H1 (cell line): ENCODE results near the gene SLC26A1. TPM values are rescaled to one million over a fixed set of nuclear protein-coding genes. Genes with fewer than 3 reads are reported as not detected.

Experiments used
- CTCF ChIA-PET: fragments of 300-600 bp; sonication (Branson Sonifier 250); formaldehyde crosslinking; loops from one replicate; lab custom pipeline; 2021; ENCODE audit not compliant: partially characterized antibody; lab: Charles Lee
- POLR2A ChIA-PET: fragments of 300-600 bp; sonication (Branson Sonifier 250); formaldehyde crosslinking; loops from one replicate; lab custom pipeline; 2021; ENCODE audit warnings: inconsistent platforms; ENCODE audit not compliant: partially characterized antibody; lab: Charles Lee
- DNase-seq, 2 experiments: peaks; one replicate each; pipeline versions ENCODE4 v3.0.0 to v3.0.0-alpha.2; 2010 to 2022; ENCODE audit warnings: low spot score in 2 of 2, low read depth in 1 of 2, mixed read lengths in 1 of 2
- FAIRE-seq: peaks from 2 replicates; lab custom pipeline; 2011; peaks lifted over from hg19 to GRCh38; lab: Jason Lieb, UNC
- H2AFZ ChIP-seq: 2 replicates; pipeline ENCODE4 v1.8.1; 2012; ENCODE audit warnings: low read length, inconsistent platforms
- H2AK5ac ChIP-seq: 2 replicates; pipeline ENCODE4 v1.6.1; 2013; ENCODE audit warnings: low read depth, low read length
- H2BK120ac ChIP-seq: replicated peaks from 2 replicates; pipeline ENCODE3; 2013; ENCODE audit warnings: low read depth, low read length, inconsistent platforms
- H2BK12ac ChIP-seq: 2 replicates; pipeline ENCODE4 v1.6.1; 2013; ENCODE audit warnings: low read depth, low read length
- H2BK15ac ChIP-seq: 2 replicates; pipeline ENCODE4 v1.6.1; 2013; ENCODE audit warnings: low read length
- H2BK20ac ChIP-seq: 2 replicates; pipeline ENCODE4 v1.6.1; 2013; ENCODE audit warnings: low read length
- H2BK5ac ChIP-seq: 2 replicates; pipeline ENCODE4 v1.6.1; 2013; ENCODE audit warnings: low read depth, low read length
- H3K14ac ChIP-seq: 2 replicates; pipeline ENCODE4 v1.6.1; 2013; ENCODE audit warnings: inconsistent platforms; ENCODE audit not compliant: insufficient read length
- H3K18ac ChIP-seq: 2 replicates; pipeline ENCODE4 v1.6.1; 2013; ENCODE audit warnings: low read length; ENCODE audit errors: extremely low read depth
- H3K23ac ChIP-seq: 2 replicates; pipeline ENCODE4 v1.6.1; 2013; ENCODE audit warnings: inconsistent platforms; ENCODE audit not compliant: insufficient read length
- H3K23me2 ChIP-seq: 2 replicates; pipeline ENCODE4 v1.6.1; 2013; ENCODE audit warnings: low read depth, low read length
- H3K27ac ChIP-seq: 2 replicates; pipeline ENCODE4 v1.6.1; 2011; ENCODE audit warnings: low read depth, low read length, inconsistent platforms
- H3K27me3 ChIP-seq, 4 experiments: replicated peaks in 1 of 4; 1 replicate in 1 of 4; 2 replicates in 3 of 4; pipeline versions ENCODE4 v1.6.1 to v1.8.1; 2011 to 2013; ENCODE audit warnings: low read length in 3 of 4, mild to moderate bottlenecking in 3 of 4, inconsistent platforms in 2 of 4, mixed read lengths in 2 of 4, moderate library complexity in 1 of 4; ENCODE audit not compliant: control insufficient read depth in 3 of 4, insufficient read depth in 3 of 4; ENCODE audit errors: extremely low read depth in 1 of 4
- H3K36me3 ChIP-seq, 4 experiments: 2 replicates each; pipeline versions ENCODE4 v1.6.1 to v1.8.1; 2011 to 2013; ENCODE audit warnings: mild to moderate bottlenecking in 4 of 4, low read length in 3 of 4, moderate library complexity in 2 of 4, control low read depth in 1 of 4, inconsistent platforms in 1 of 4; ENCODE audit not compliant: insufficient read depth in 4 of 4, control insufficient read depth in 2 of 4
- H3K4ac ChIP-seq: replicated peaks from 2 replicates; pipeline ENCODE3; 2013; ENCODE audit warnings: low read length, low read depth, mixed read lengths, inconsistent platforms; ENCODE audit not compliant: insufficient read length
- H3K4me1 ChIP-seq, 4 experiments: replicated peaks in 1 of 4; 1 replicate in 1 of 4; 2 replicates in 3 of 4; pipeline versions ENCODE4 v1.6.1 to v1.8.1; 2011 to 2013; ENCODE audit warnings: low read length in 3 of 4, inconsistent platforms in 2 of 4, mixed read lengths in 1 of 4; ENCODE audit not compliant: insufficient read depth in 4 of 4, control insufficient read depth in 3 of 4
- H3K4me2 ChIP-seq, 2 experiments: 2 replicates each; pipeline versions ENCODE4 v1.6.1 to v1.8.1; 2011 to 2013; ENCODE audit warnings: low read depth in 2 of 2, low read length in 2 of 2, control low read depth in 1 of 2, inconsistent platforms in 1 of 2, mild to moderate bottlenecking in 1 of 2; ENCODE audit not compliant: insufficient read depth in 1 of 2
- H3K4me3 ChIP-seq, 4 experiments: fragments of 200-600, 300-600 bp in 1 of 4; sonication (generic), shearing (Covaris generic), sonication (Bioruptor Twin) in 1 of 4; 2 replicates each; pipeline versions ENCODE4 v1.5.1 to v1.8.1; 2011 to 2016; ENCODE audit warnings: low read length in 4 of 4, low read depth in 3 of 4, control low read depth in 2 of 4, inconsistent platforms in 2 of 4, mild to moderate bottlenecking in 2 of 4, mixed read lengths in 1 of 4, moderate library complexity in 1 of 4; ENCODE audit not compliant: insufficient read depth in 2 of 4; ENCODE audit errors: extremely low read depth in 1 of 4
- H3K56ac ChIP-seq: replicated peaks from 2 replicates; pipeline ENCODE3; 2013; ENCODE audit warnings: low read depth, mild to moderate bottlenecking, mixed read lengths, low read length, inconsistent platforms; ENCODE audit not compliant: insufficient read length
- H3K79me1 ChIP-seq: 2 replicates; pipeline ENCODE4 v1.6.1; 2013; ENCODE audit warnings: low read depth, low read length, control low read depth
- H3K79me2 ChIP-seq, 2 experiments: 2 replicates each; pipeline versions ENCODE4 v1.6.1 to v1.8.1; 2012 to 2013; ENCODE audit warnings: low read length in 2 of 2, mild to moderate bottlenecking in 2 of 2, inconsistent platforms in 1 of 2; ENCODE audit not compliant: insufficient read depth in 2 of 2, control insufficient read depth in 1 of 2
- H3K9ac ChIP-seq, 4 experiments: replicated peaks in 1 of 4; 1 replicate in 1 of 4; 2 replicates in 3 of 4; pipeline versions ENCODE4 v1.6.1 to v1.8.1; 2011 to 2013; ENCODE audit warnings: low read depth in 3 of 4, low read length in 3 of 4, control low read depth in 2 of 4, mild to moderate bottlenecking in 2 of 4, moderate library complexity in 2 of 4, inconsistent platforms in 1 of 4; ENCODE audit errors: extremely low read depth in 1 of 4
- H3K9me3 ChIP-seq, 2 experiments: 2 replicates each; pipeline versions ENCODE4 v1.6.1 to v1.8.1; 2012 to 2013; ENCODE audit warnings: mild to moderate bottlenecking in 2 of 2, moderate library complexity in 2 of 2, control low read depth in 1 of 2, inconsistent platforms in 1 of 2, low read depth in 1 of 2, low read length in 1 of 2, mixed read lengths in 1 of 2; ENCODE audit not compliant: insufficient read depth in 2 of 2
- H4K20me1 ChIP-seq, 2 experiments: replicated peaks in 1 of 2; 2 replicates each; pipeline versions ENCODE3 to v1.8.1; 2011 to 2013; ENCODE audit warnings: inconsistent platforms in 2 of 2, low read length in 2 of 2, mild to moderate bottlenecking in 1 of 2; ENCODE audit not compliant: insufficient read depth in 2 of 2, control insufficient read depth in 1 of 2
- H4K5ac ChIP-seq: 2 replicates; pipeline ENCODE4 v1.6.1; 2013; ENCODE audit warnings: low read length, low read depth, mixed read lengths, inconsistent platforms; ENCODE audit not compliant: insufficient read length
- H4K8ac ChIP-seq: 2 replicates; pipeline ENCODE4 v1.8.0; 2013; ENCODE audit warnings: mild to moderate bottlenecking, moderate library complexity, low read length, inconsistent platforms; ENCODE audit not compliant: insufficient read depth; ENCODE audit errors: extremely low read depth
- H4K91ac ChIP-seq: replicated peaks from 2 replicates; pipeline ENCODE3; 2013; ENCODE audit warnings: low read length, mixed read lengths, inconsistent platforms; ENCODE audit not compliant: insufficient read length
- CHD1 ChIP-seq: IDR thresholded peaks from 2 replicates; pipeline ENCODE4 v1.6.1; 2012; ENCODE audit warnings: low read depth, low read length, improper control_type of control experiment
- FOSL1 ChIP-seq: IDR thresholded peaks from 2 replicates; pipeline ENCODE4 v1.6.1; 2011; ENCODE audit warnings: mild to moderate bottlenecking, low read depth, low read length, moderate library complexity; ENCODE audit not compliant: insufficient read depth
- GABPA ChIP-seq: IDR thresholded peaks from 2 replicates; pipeline ENCODE4 v1.6.1; 2011; ENCODE audit warnings: mild to moderate bottlenecking, low read length, moderate library complexity, borderline replicate concordance; ENCODE audit not compliant: insufficient read depth
- SIN3A ChIP-seq, 2 experiments: IDR thresholded peaks in 1 of 2; conservative IDR thresholded peaks in 1 of 2; 2 replicates each; pipeline ENCODE4 v1.6.1; 2011 to 2012; ENCODE audit warnings: low read length in 2 of 2, improper control_type of control experiment in 1 of 2, low read depth in 1 of 2, mild to moderate bottlenecking in 1 of 2
- WGBS, 2 experiments: shearing (Covaris generic) in 1 of 2; methylation state at CpG; one replicate each; pipeline versions ENCODE4 v1.1.6 to v1.1.7; 2013 to 2015; ENCODE audit warnings: low lambda C conversion rate in 2 of 2, mixed read lengths in 2 of 2, inconsistent platforms in 1 of 2, low coverage in 1 of 2, missing lambda C conversion rate in 1 of 2; ENCODE audit not compliant: insufficient replicate concordance in 2 of 2, insufficient coverage in 1 of 2, insufficient read length in 1 of 2; ENCODE audit errors: extremely low coverage in 1 of 2, missing lambda C conversion rate in 1 of 2; 5-methylcytosine and 5-hydroxymethylcytosine counted together
- polyA plus RNA-seq, 7 experiments: library from polyadenylated mRNA; depleted of rRNA in 3 of 7; stranded (reverse) in 5 of 7; unstranded in 2 of 7; fragments of >200 nt in 5 of 7; fragments of 200-250 nt in 2 of 7; gene quantifications; 1 replicate in 5 of 7; 2 replicates in 1 of 7; 4 replicates in 1 of 7; pipeline versions ENCODE4 v1.2.1 to v1.2.3, GENCODE V29; 2011 to 2013; ENCODE audit warnings: missing spikeins in 2 of 7, mixed read lengths in 2 of 7
- total RNA-seq: library from RNA; stranded (reverse); fragmentation: NEBNext Ultra II Directional; extraction: Animal tissue kit (Norgen Biotek cat#: 25700); gene quantifications from 2 replicates; pipeline ENCODE4 v1.2.1, GENCODE V29; 2021

SLC26A1 gene
- total and polyA plus RNA-seq, 2 of the 8 experiments (the other 6 are each of a cell fraction or from before 2014, with no cell fraction given) = 0.11 TPM; not detected in 1

DNA sequence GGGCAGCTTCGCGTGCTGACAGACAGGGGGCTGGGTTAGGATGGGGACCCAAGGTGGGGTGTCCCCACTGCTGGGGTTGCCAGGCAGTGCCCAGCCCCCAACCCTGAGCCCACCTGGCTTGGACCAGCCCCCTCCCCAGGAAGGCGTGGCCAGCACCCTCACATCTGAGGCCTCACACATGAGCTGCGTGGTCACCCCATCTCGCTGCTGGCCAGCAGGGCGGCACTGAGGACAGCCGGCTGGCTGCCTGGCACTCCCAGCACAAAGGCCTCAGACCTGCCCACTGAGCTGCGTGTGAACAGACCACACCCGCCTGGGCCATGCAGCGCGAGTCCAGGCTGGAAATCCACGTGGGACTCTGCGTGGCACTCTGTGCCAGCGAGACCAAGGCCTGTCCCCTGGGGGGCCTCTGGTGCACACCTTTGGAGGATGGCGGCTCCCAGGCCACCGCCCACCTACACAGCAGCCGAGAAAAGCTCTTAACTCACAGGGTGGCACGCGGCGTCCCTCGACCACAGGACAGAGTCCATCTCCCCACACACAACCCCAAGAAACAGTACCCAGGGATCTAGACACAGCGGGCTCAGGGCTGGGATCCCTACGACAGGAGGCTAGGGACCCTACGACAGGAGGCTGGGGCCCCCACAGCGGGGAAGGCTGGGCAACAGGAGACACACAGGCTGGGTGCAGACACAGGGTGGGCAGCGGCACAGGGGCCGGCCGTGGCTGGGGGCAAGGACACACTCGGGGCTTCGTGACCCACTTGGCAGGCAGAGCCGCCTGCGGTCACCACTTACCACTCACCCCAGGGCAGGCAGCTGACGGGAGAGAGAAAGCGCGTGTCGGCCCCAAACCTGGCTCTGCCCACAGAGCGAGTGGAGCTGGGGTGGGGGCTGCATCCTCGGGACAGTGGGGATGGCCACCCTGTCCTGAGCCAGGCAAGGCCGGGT is 29.7 kb downstream of the SLC26A1 start:
- Histone ChIP-seq H2BK20ac (no peak overlapping the region), H2AFZ (no peak overlapping the region), H3K4me3 (no peak overlapping the region), H3K4me2 (no peak overlapping the region), H3K23me2 (peaks cover 6% of the 10 kb centered on the region; the same call in 1 of the 2 replicates), H3K23ac (no peak overlapping the region), H4K91ac (no peak overlapping the region), H3K79me1 (no peaks in the 10 kb centered on the region), H2BK5ac (no peak overlapping the region), H4K8ac (peak overlapping the region; percentile 92; the same call in 1 of the 2 replicates), H3K18ac (no peak overlapping the region), H3K9ac (no peak overlapping the region), H2AK5ac (no peak overlapping the region), H3K56ac (no peak overlapping the region), H3K4me1 (peaks cover 0 to 4% (median 1%) of the 10 kb centered on the region in 4 experiments; a peak in 3 of 7 replicates), H2BK15ac (no peak overlapping the region), H3K27ac (no peak overlapping the region), H3K4ac (no peak overlapping the region), H3K14ac (no peak overlapping the region), H3K9me3 (no peaks in the 10 kb centered on the region), H3K36me3 (no peaks in the 10 kb centered on the region), H3K27me3 (peaks cover 8 to 11% (median 10%) of the 10 kb centered on the region in 4 experiments; a peak in 6 of 7 replicates), H2BK120ac (no peak overlapping the region), H3K79me2 (no peaks in the 10 kb centered on the region), H4K20me1 (peaks cover 0 to 10% of the 10 kb centered on the region in 2 experiments), H2BK12ac (no peak overlapping the region), H4K5ac (no peak overlapping the region)
- no peak for FAIRE-seq
- POLR2A ChIA-PET = no interaction called here
- DNase-seq = no peak
- CTCF ChIA-PET = interaction anchor here (0.6 to 1.7 kb wide), 6 partner anchors 18 to 273 kb away, joined by 3 to 4 read pairs (median 3); partner anchors contain the start of genes IDUA and SLC26A1
- WGBS, 2 experiments = 96% methylated on average over 34 of the region's 39 CpGs; no CpG with 5 or more reads in 1 of the 2 experiments
- TF ChIP-seq FOSL1 = no peak
- no peak for TF ChIP-seq SIN3A (conservative IDR thresholded peaks at IDR 0.05 in 1 of 2, IDR thresholded peaks at IDR 0.05 in 1 of 2; ENCODE audit: low read depth in 1 of 2, low read length in 2 of 2)
- TF ChIP-seq GABPA = no peak
- no peak for TF ChIP-seq CHD1
